Measurements from ENCODE around the gene PHLPP2.
"Not testable (repeated sequence)": the region's sequence is repeated elsewhere in the genome, so short reads cannot be mapped to it uniquely, and the experiment has no call there.

Gene PHLPP2

GRCh38 chr16:71625113-71625850 is 99.2 kb downstream of the PHLPP2 start:
- in situ Hi-C loops (cut with HindIII; ENCODE audit: low sequenced_read_pairs): no loop called here

GRCh38 chr16:71623597-71623996 is 100.9 kb downstream of the PHLPP2 start:
- in situ Hi-C loops (cut with HindIII; ENCODE audit: low sequenced_read_pairs): no loop called here

- in situ Hi-C loops (cut with HindIII; ENCODE audit: low sequenced_read_pairs): no loop called here
Measured at GRCh38 chr16:71622088-71622487, 102.4 kb downstream of the PHLPP2 start.

- in situ Hi-C loops (cut with HindIII; ENCODE audit: low sequenced_read_pairs): no loop called here
Measured at GRCh38 chr16:71618429-71618828, 106.1 kb downstream of the PHLPP2 start.

GRCh38 chr16:71614956-71615355 is 109.5 kb downstream of the PHLPP2 start:
- in situ Hi-C loops (cut with HindIII; ENCODE audit: low sequenced_read_pairs): not testable (repeated sequence)

- in situ Hi-C loops (cut with HindIII; ENCODE audit: low sequenced_read_pairs): no loop called here
Measured at GRCh38 chr16:71610936-71611871, 113.3 kb downstream of the PHLPP2 start.

GRCh38 chr16:71610447-71610846 is 114.1 kb downstream of the PHLPP2 start:
- in situ Hi-C loops (cut with HindIII; ENCODE audit: low sequenced_read_pairs): no loop called here

GRCh38 chr16:71609066-71609465 is 115.4 kb downstream of the PHLPP2 start:
- in situ Hi-C loops (cut with HindIII; ENCODE audit: low sequenced_read_pairs): no loop called here

GRCh38 chr16:71600822-71601221 is 123.7 kb downstream of the PHLPP2 start:
- in situ Hi-C loops (cut with HindIII; ENCODE audit: low sequenced_read_pairs): no loop called here

- in situ Hi-C loops (cut with HindIII; ENCODE audit: low sequenced_read_pairs): not testable (repeated sequence)
Measured at GRCh38 chr16:71598426-71598825, 126.1 kb downstream of the PHLPP2 start.

- in situ Hi-C loops (cut with HindIII; ENCODE audit: low sequenced_read_pairs): not testable (repeated sequence)
Measured at GRCh38 chr16:71595340-71595826, 129.1 kb downstream of the PHLPP2 start.
